WI38 (cell line): ENCODE results near the gene TPTE.
"Not testable (repeated sequence)": the region's sequence is repeated elsewhere in the genome, so short reads cannot be mapped to it uniquely, and the experiment has no call there.

Experiments
- H3K4me3 ChIP-seq: 2 replicates; pipeline ENCODE4 v1.5.1; 2011; ENCODE audit warnings: low read depth, mild to moderate bottlenecking, control low read depth, low read length
- TF ChIP-seq, protein P1 (sequence below): IDR thresholded peaks from 2 replicates; pipeline ENCODE4 v1.5.1; 2012; ENCODE audit warnings: low read depth, mild to moderate bottlenecking, control low read depth, low read length

Gene TPTE

DNA sequence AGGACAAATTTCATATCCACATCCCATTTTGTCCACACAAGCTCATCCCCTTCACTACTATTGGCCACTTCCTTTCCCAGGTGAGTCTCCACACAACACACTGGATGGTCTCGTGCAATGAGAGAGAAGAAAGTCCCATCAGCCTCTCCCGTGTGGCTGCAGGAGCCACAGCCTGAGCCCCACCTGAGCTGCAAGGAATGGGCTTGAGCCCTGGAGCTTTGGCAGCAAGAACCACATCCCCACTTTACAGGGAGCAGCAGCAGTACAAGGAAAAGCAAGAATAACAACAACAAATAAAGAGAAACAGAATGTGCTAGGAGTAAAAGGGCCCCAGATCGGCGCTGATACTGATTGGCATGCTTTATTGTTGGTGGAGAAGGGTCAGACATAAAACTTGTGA is 117.7 kb downstream of the TPTE start:
- H3K4me3 ChIP-seq, result no peak overlapping the region
- TF ChIP-seq, protein P1, sequence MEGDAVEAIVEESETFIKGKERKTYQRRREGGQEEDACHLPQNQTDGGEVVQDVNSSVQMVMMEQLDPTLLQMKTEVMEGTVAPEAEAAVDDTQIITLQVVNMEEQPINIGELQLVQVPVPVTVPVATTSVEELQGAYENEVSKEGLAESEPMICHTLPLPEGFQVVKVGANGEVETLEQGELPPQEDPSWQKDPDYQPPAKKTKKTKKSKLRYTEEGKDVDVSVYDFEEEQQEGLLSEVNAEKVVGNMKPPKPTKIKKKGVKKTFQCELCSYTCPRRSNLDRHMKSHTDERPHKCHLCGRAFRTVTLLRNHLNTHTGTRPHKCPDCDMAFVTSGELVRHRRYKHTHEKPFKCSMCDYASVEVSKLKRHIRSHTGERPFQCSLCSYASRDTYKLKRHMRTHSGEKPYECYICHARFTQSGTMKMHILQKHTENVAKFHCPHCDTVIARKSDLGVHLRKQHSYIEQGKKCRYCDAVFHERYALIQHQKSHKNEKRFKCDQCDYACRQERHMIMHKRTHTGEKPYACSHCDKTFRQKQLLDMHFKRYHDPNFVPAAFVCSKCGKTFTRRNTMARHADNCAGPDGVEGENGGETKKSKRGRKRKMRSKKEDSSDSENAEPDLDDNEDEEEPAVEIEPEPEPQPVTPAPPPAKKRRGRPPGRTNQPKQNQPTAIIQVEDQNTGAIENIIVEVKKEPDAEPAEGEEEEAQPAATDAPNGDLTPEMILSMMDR, result no peak

DNA sequence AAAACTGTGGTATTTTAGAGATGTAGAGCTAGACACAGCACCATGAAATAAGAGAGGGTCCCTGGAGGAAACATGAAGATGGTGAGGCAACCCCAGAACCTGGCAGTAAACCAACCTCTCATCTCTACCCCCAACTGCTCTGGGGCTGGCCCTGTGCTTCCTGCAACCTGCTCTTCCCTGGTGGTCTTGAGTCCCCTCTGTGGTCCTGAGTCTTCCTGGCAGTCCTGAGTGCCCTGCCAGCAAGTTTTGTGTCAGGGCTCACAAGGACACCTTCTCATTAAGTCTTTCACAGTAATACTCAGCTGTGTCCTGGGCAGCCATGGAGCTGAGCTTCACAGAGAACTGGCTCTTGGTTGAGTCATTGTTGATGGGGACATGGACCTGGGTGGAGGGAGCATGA is 118.4 kb downstream of the TPTE start:
- not testable (repeated sequence) for H3K4me3 ChIP-seq

- TF ChIP-seq, protein P1, result no peak
- no peak overlapping the region for H3K4me3 ChIP-seq
These were observed 119.1 kb downstream of the TPTE start for GRCh38 chr21:10640446-10640845.

GRCh38 chr21:10641107-10641506 is 119.7 kb downstream of the TPTE start:
- H3K4me3 ChIP-seq, result no peak overlapping the region

GRCh38 chr21:10645667-10646066 is 124.3 kb downstream of the TPTE start:
- not testable (repeated sequence) for H3K4me3 ChIP-seq

More at GRCh38 chr21:10641107-10641506, 119.7 kb downstream of the TPTE start:
- TF ChIP-seq, protein P1, result no peak

- not testable (repeated sequence) for H3K4me3 ChIP-seq
These were observed 128.2 kb downstream of the TPTE start for GRCh38 chr21:10649350-10650149.

GRCh38 chr21:10650297-10650696 is 128.9 kb downstream of the TPTE start:
- not testable (repeated sequence) for H3K4me3 ChIP-seq
